SU-DHL-6 (cell line): ENCODE data around the gene EDAR.

Experiments used
- H2AFZ ChIP-seq: fragments of 200-600 bp; sonication (generic); 2 replicates; pipeline ENCODE4 v1.6.1; 2014; ENCODE audit warnings: low read depth, mild to moderate bottlenecking, moderate library complexity, mixed read lengths, antibody characterized with exemption, low read length; ENCODE audit not compliant: severe bottlenecking
- H3F3A ChIP-seq: fragments of 200-600 bp; shearing (Covaris generic); 2 replicates; pipeline ENCODE4 v1.6.0; 2016; ENCODE audit warnings: antibody characterized with exemption, mild to moderate bottlenecking; ENCODE audit not compliant: insufficient read depth
- H3K27ac ChIP-seq: fragments of 200-600 bp; sonication (generic); 2 replicates; pipeline ENCODE4 v1.5.1; 2016; ENCODE audit warnings: low read depth, mild to moderate bottlenecking, low read length, moderate library complexity, mixed read lengths
- H3K27me3 ChIP-seq: fragments of 200-600 bp; sonication (generic), shearing (Covaris generic); 2 replicates; pipeline ENCODE4 v1.6.0; 2014; ENCODE audit warnings: mild to moderate bottlenecking, low read length
- H3K36me3 ChIP-seq: fragments of 200-600 bp; sonication (generic); 2 replicates; pipeline ENCODE4 v1.6.1; 2014; ENCODE audit warnings: mild to moderate bottlenecking, low read length, mixed read lengths
- H3K4me2 ChIP-seq: fragments of 300-600, 200-600 bp; shearing (Covaris generic), sonication (generic); 2 replicates; pipeline ENCODE4 v1.6.0; 2014; ENCODE audit warnings: low read length, low read depth, mild to moderate bottlenecking; ENCODE audit not compliant: poor library complexity, severe bottlenecking
- H3K4me3 ChIP-seq: fragments of 200-600 bp; sonication (generic); 2 replicates; pipeline ENCODE4 v1.5.1; 2014; ENCODE audit warnings: antibody characterized with exemption, low read length, mild to moderate bottlenecking, mixed read lengths; ENCODE audit not compliant: insufficient read depth, poor library complexity, severe bottlenecking
- H3K79me2 ChIP-seq: fragments of 200-600 bp; sonication (generic); 2 replicates; pipeline ENCODE4 v1.6.1; 2014; ENCODE audit warnings: mild to moderate bottlenecking, low read length, moderate library complexity; ENCODE audit not compliant: insufficient read depth
- H3K9ac ChIP-seq: fragments of 200-600 bp; sonication (generic); 2 replicates; pipeline ENCODE4 v1.7.0; 2014; ENCODE audit warnings: mild to moderate bottlenecking, low read length
- H3K9me2 ChIP-seq: fragments of 200-600 bp; sonication (generic); replicated peaks from 2 replicates; pipeline ENCODE4 v1.6.1; 2014; ENCODE audit warnings: low read length; ENCODE audit not compliant: insufficient read depth
- H3K9me3 ChIP-seq: fragments of 200-600 bp; sonication (generic); 2 replicates; pipeline ENCODE4 v1.6.1; 2014; ENCODE audit warnings: low read length, mixed read lengths; ENCODE audit not compliant: insufficient read depth
- H4K20me1 ChIP-seq: fragments of 200-600 bp; sonication (generic); 2 replicates; pipeline ENCODE4 v1.6.1; 2014; ENCODE audit warnings: low read depth, mild to moderate bottlenecking, antibody characterized with exemption, low read length, moderate library complexity, mixed read lengths
- EZH2phosphoT487 ChIP-seq: fragments of 200-600 bp; sonication (generic), shearing (Covaris generic); conservative IDR thresholded peaks from 2 replicates; pipeline ENCODE4 v1.6.1; 2018; ENCODE audit warnings: mild to moderate bottlenecking, antibody characterized with exemption, low read length, moderate library complexity, mixed read lengths
- TF ChIP-seq, protein P1 (sequence below): fragments of 200-600 bp; sonication (generic); IDR thresholded peaks from one replicate; pipeline ENCODE4 v1.5.1; 2017; ENCODE audit warnings: antibody characterized with exemption, mild to moderate bottlenecking, low read length, moderate library complexity; ENCODE audit not compliant: insufficient read depth, poor library complexity, severe bottlenecking

EDAR gene

DNA sequence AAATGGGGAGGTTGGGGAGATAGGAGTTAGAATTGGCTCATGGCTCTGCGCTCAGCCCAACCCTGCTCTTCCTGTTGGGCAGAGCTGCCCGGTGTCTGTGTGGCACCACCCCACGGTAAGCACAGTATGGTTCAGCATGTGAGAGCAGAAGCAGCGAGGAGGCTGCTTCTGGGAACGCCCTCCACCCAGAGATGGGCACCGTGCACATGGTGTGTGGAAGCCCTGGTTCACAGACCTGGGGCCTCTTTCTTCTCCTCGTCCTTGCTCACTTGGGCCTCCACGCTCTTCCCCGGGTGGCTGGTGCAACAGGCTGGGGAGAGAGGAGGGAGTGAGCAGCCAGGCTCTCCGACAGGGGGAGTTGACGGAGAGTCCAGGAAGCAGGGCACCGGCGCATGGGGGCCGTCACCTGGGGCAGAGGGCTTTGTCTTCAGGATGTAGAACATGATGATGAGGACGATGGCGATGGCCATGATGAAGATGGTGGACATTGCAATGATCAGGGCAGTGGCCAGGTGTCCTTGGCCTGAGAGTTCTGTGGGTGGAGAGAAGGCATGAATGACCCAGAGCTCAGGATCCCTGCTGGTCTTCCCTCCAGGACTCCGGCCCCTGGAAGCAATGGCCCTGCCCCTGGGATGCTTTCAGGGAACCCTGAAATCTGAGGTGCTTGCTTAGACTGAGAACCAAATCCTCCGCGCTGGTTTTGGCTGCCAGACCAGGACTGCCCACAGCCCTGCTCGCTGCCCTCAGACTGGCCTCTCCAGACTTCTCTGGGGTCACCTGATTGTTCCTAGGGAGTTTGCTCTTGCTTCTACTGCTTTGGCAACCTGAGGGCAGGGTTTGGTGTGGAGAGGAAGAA is 78.3 kb downstream of the EDAR start:
- no peaks in the 10 kb centered on the region for H3K79me2 ChIP-seq
- H3K9ac ChIP-seq = no peak overlapping the region
- no peak overlapping the region for H3K27ac ChIP-seq
- no peaks in the 10 kb centered on the region for H3K27me3 ChIP-seq
- no peak overlapping the region for H3K4me2 ChIP-seq
- H3K36me3 ChIP-seq = no peaks in the 10 kb centered on the region
- TF ChIP-seq EZH2phosphoT487 = no peak
- TF ChIP-seq, protein P1, sequence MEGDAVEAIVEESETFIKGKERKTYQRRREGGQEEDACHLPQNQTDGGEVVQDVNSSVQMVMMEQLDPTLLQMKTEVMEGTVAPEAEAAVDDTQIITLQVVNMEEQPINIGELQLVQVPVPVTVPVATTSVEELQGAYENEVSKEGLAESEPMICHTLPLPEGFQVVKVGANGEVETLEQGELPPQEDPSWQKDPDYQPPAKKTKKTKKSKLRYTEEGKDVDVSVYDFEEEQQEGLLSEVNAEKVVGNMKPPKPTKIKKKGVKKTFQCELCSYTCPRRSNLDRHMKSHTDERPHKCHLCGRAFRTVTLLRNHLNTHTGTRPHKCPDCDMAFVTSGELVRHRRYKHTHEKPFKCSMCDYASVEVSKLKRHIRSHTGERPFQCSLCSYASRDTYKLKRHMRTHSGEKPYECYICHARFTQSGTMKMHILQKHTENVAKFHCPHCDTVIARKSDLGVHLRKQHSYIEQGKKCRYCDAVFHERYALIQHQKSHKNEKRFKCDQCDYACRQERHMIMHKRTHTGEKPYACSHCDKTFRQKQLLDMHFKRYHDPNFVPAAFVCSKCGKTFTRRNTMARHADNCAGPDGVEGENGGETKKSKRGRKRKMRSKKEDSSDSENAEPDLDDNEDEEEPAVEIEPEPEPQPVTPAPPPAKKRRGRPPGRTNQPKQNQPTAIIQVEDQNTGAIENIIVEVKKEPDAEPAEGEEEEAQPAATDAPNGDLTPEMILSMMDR = no peak
- H2AFZ ChIP-seq = no peak overlapping the region
- no peaks in the 10 kb centered on the region for H3K9me3 ChIP-seq
- H3K4me3 ChIP-seq = no peak overlapping the region
- no peaks in the 10 kb centered on the region for H3F3A ChIP-seq
- no peaks in the 10 kb centered on the region for H4K20me1 ChIP-seq
- H3K9me2 ChIP-seq = no peaks in the 10 kb centered on the region

DNA sequence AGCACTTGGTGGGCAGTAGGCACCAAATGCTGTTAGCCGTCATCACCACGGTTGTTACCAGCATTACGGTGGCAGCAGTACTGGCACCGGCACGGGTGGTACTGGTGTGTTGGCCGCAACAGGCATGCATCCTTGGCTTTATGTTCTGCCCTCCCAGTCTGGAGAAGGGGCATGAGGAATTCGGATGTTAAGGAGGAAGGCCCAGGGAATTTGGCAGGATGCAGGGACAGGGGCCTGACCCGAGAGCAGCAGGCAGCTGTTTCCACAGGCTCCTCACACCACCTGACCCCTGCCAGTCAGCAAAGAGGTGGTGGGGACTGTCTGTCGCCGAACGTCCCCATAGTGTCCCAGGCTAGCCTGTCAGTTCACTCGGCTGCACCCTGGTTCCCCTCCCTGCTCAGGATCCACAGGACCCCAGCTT is 79.0 kb downstream of the EDAR start:
- Histone ChIP-seq H3K4me2 (no peak overlapping the region), H3K36me3 (no peaks in the 10 kb centered on the region), H3K9ac (no peak overlapping the region), H3F3A (no peaks in the 10 kb centered on the region), H3K9me3 (no peaks in the 10 kb centered on the region), H3K9me2 (no peaks in the 10 kb centered on the region), H3K27ac (no peak overlapping the region), H3K27me3 (no peaks in the 10 kb centered on the region), H3K4me3 (no peak overlapping the region), H2AFZ (no peak overlapping the region), H3K79me2 (no peaks in the 10 kb centered on the region), H4K20me1 (no peaks in the 10 kb centered on the region)
- TF ChIP-seq, protein P1 = no peak
- TF ChIP-seq EZH2phosphoT487 = no peak

DNA sequence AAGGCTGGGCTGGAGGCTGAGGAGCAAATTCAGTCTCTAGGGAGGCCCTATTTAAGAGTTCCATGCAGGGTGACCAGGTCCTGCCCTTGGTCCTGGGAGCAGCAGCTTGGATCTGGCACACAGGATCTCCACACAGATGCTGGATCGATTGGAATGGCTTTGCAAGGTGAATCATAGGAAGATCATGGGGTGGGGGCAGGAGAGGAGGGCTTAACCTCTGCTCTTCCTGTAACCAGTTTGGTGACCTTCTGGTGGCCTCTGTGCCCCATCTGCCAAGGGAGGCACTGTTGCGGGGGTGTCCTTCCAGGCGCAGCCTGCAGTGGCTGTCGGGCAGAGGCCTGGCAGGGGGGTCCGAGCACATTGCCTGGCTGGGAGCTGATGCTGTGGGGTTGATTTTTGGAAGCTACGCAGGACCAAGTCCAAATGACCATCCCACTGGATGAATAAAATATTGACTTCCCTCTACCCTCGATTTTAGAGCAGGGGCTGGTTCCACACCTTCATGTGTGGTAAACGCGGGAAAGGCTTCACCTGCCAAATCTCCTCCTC is 79.7 kb downstream of the EDAR start:
- Histone ChIP-seq H3K9me3 (no peaks in the 10 kb centered on the region), H3F3A (no peaks in the 10 kb centered on the region), H3K36me3 (no peaks in the 10 kb centered on the region), H3K4me2 (no peak overlapping the region), H2AFZ (no peak overlapping the region), H3K9me2 (no peaks in the 10 kb centered on the region), H3K4me3 (no peak overlapping the region), H3K79me2 (no peaks in the 10 kb centered on the region), H3K27me3 (no peaks in the 10 kb centered on the region), H4K20me1 (no peaks in the 10 kb centered on the region), H3K9ac (no peak overlapping the region), H3K27ac (no peak overlapping the region)
- TF ChIP-seq EZH2phosphoT487 = no peak
- TF ChIP-seq, protein P1 = no peak
